Chondrocyte (in vitro differentiated cells): Measurements from ENCODE around the gene ELAVL4. TPM values are rescaled to one million over a fixed set of nuclear protein-coding genes. Genes with fewer than 3 reads are reported as not detected.
"Not testable (repeated sequence)": the region's sequence is repeated elsewhere in the genome, so short reads cannot be mapped to it uniquely, and the experiment has no call there.

Experiments used
- DNase-seq: peaks from one replicate; pipeline ENCODE4 v3.0.0; 2021; ENCODE audit warnings: mixed read lengths, low spot score
- H3K27ac Mint-ChIP-seq: one replicate; pipeline ENCODE4 v1.8.0; 2021; ENCODE audit warnings: mild to moderate bottlenecking, moderate library complexity, mixed read lengths; ENCODE audit not compliant: unreplicated experiment
- H3K27me3 Mint-ChIP-seq: 2 replicates; pipeline ENCODE4 v1.8.0; 2021; ENCODE audit warnings: low read depth, mixed read lengths
- H3K36me3 Mint-ChIP-seq: 2 replicates; pipeline ENCODE4 v1.8.0; 2021; ENCODE audit warnings: low read depth, mixed read lengths
- H3K4me1 Mint-ChIP-seq: 2 replicates; pipeline ENCODE4 v1.8.0; 2021; ENCODE audit warnings: low read depth, mild to moderate bottlenecking, mixed read lengths
- H3K4me3 Mint-ChIP-seq: one replicate; pipeline ENCODE4 v1.8.0; 2021; ENCODE audit warnings: mild to moderate bottlenecking, moderate library complexity, mixed read lengths; ENCODE audit not compliant: unreplicated experiment
- H3K9me3 Mint-ChIP-seq: 2 replicates; pipeline ENCODE4 v1.8.0; 2021; ENCODE audit warnings: low read depth, mixed read lengths
- CTCF ChIP-seq: fragments of 200-600 bp; sonication (generic); IDR thresholded peaks from 2 replicates; pipeline ENCODE4 v1.5.0; 2021; ENCODE audit warnings: antibody characterized with exemption, mild to moderate bottlenecking, moderate library complexity
- total RNA-seq: library from RNA; stranded (reverse); gene quantifications from 3 replicates; pipeline ENCODE4 v1.2.1, GENCODE V29; 2021

The ELAVL4 gene
- total RNA-seq, 1 donor from 2014 or later, result not detected

GRCh38 chr1:50158421-50158820 lies 49.7 kb downstream of the ELAVL4 start:
- Mint-ChIP-seq H3K4me1 (no peaks in the 10 kb centered on the region), H3K9me3 (peaks cover 10% of the 10 kb centered on the region), H3K27ac (no peak overlapping the region)

GRCh38 chr1:50163680-50164079 lies 55.0 kb downstream of the ELAVL4 start:
- DNase-seq, result no peak

More at GRCh38 chr1:50158421-50158820, 49.7 kb downstream of the ELAVL4 start:
- H3K4me3 Mint-ChIP-seq, result no peak overlapping the region
- peaks cover 2% of the 10 kb centered on the region for H3K27me3 Mint-ChIP-seq
- no peak for TF ChIP-seq CTCF
- H3K36me3 Mint-ChIP-seq, result no peaks in the 10 kb centered on the region
- DNase-seq, result no peak

GRCh38 chr1:50166351-50166750 lies 57.6 kb downstream of the ELAVL4 start:
- not testable (repeated sequence) for H3K36me3 Mint-ChIP-seq, H3K4me1 Mint-ChIP-seq, H3K27ac Mint-ChIP-seq, H3K27me3 Mint-ChIP-seq, DNase-seq, H3K4me3 Mint-ChIP-seq
- peaks cover 13% of the 10 kb centered on the region for H3K9me3 Mint-ChIP-seq

More at GRCh38 chr1:50163680-50164079, 55.0 kb downstream of the ELAVL4 start:
- Mint-ChIP-seq H3K36me3 (no peaks in the 10 kb centered on the region), H3K4me1 (no peaks in the 10 kb centered on the region), H3K4me3 (no peak overlapping the region), H3K27ac (no peak overlapping the region), H3K27me3 (peaks cover 2% of the 10 kb centered on the region), H3K9me3 (peaks cover 15% of the 10 kb centered on the region)
- TF ChIP-seq CTCF, result no peak

- no peak for DNase-seq
- no peak overlapping the region for H3K4me3 Mint-ChIP-seq
- H3K27me3 Mint-ChIP-seq, result no peaks in the 10 kb centered on the region
- no peak overlapping the region for H3K27ac Mint-ChIP-seq
- H3K9me3 Mint-ChIP-seq, result peaks cover 4% of the 10 kb centered on the region
- no peak for TF ChIP-seq CTCF
- H3K4me1 Mint-ChIP-seq, result no peaks in the 10 kb centered on the region
- no peaks in the 10 kb centered on the region for H3K36me3 Mint-ChIP-seq
These were observed 63.6 kb downstream of the ELAVL4 start for GRCh38 chr1:50172299-50172698.

GRCh38 chr1:50174101-50174500 lies 65.4 kb downstream of the ELAVL4 start:
- Mint-ChIP-seq H3K36me3 (no peaks in the 10 kb centered on the region), H3K27me3 (no peaks in the 10 kb centered on the region), H3K4me1 (no peaks in the 10 kb centered on the region), H3K4me3 (no peak overlapping the region), H3K27ac (no peak overlapping the region), H3K9me3 (no peaks in the 10 kb centered on the region)
- TF ChIP-seq CTCF, result no peak
- no peak for DNase-seq
